Measurements from ENCODE around the gene ZHX3. TPM values are rescaled to one million over a fixed set of nuclear protein-coding genes. Genes with fewer than 3 reads are reported as not detected.

The ZHX3 gene
- total and polyA plus RNA-seq, 2 of the 13 experiments (the other 11 are each of a cell fraction or from before 2014, with no cell fraction given), result 8.4 to 11.7 TPM

DNA sequence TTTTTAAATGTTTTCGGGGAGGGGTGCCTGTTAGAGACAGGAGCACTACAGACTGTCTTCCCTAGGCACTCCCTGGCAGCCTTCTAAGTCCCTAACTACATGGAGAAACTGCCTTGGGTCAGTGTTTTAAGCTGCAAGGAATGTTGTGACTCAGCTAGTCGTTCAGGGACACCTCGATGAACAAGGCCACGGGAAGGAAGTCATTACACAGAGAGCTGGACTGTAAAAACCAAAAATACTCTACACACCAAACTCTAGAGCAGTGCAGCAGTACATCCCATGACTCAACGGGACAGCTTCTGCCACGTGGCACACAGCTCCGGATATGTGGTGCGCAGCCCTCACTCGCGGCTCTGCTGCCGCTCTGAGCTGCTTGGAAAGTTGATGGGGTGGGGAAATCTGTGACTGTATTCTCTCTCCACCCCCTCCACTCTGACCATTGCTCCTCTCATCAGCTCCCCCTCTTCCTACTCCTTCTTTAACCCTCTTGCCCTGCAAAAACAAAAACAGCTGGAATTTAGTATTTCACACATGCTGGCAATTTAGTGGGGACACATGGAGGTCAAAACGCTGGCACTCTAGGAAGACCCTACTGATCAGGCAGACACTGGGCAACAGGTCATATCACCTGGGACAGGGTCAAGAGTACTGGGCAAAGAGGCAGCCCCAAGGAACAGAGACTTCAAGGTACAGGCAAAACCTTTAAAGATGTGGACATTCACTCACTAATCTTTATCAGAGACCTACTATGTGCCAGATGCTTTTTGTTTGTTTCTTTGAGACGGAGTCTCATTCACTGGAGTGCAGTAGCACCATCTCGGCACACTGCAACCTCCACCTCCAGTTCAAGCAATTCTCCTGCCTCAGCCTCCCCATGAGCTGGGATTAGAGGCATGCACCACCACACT is 12.2 kb upstream of the ZHX3 start (continued):
- TF ChIP-seq ADNP (CRISPR knock-in tag; IDR thresholded peaks at IDR 0.05) (0 out of 2 replicates have a peak, but pooled peaks have one; percentile 20), STAG1 (CRISPR knock-in tag; IDR thresholded peaks at IDR 0.05) (no peak; the same call in 1 of the 2 replicates), ZSCAN21 (CRISPR knock-in tag; IDR thresholded peaks at IDR 0.05; ENCODE audit: borderline replicate concordance) (0 out of 2 replicates have a peak, but pooled peaks have one; percentile 51), HES4 (CRISPR knock-in tag; IDR thresholded peaks at IDR 0.05; ENCODE audit: borderline replicate concordance) (no peak), RNF2 (conservative IDR thresholded peaks at IDR 0.05; ENCODE audit: low read depth) (peak; percentile 76), CEBPB (IDR thresholded peaks at IDR 0.05; ENCODE audit: borderline replicate concordance, low read depth, low read length) (no peak), KDM5A (IDR thresholded peaks at IDR 0.05; ENCODE audit: borderline replicate concordance, low read length) (no peak), ZNF496 (CRISPR knock-in tag; IDR thresholded peaks at IDR 0.05; ENCODE audit: insufficient replicate concordance) (no peak), TRIM24 (CRISPR knock-in tag; IDR thresholded peaks at IDR 0.05) (no peak), XBP1 (CRISPR knock-in tag; IDR thresholded peaks at IDR 0.05) (peak; percentile 74; the same call in 1 of the 2 replicates), ZKSCAN1 (IDR thresholded peaks at IDR 0.05; ENCODE audit: low read length) (peak; percentile 91), ZNF772 (CRISPR knock-in tag; IDR thresholded peaks at IDR 0.05) (peak; percentile 54; the same call in 1 of the 2 replicates), ZNF75D (CRISPR knock-in tag; IDR thresholded peaks at IDR 0.05; ENCODE audit: borderline replicate concordance) (no peak), NR2F2 (IDR thresholded peaks at IDR 0.05; ENCODE audit: borderline replicate concordance, low read depth) (no peak), ZNF652 (CRISPR knock-in tag; IDR thresholded peaks at IDR 0.05; ENCODE audit: borderline replicate concordance, low read depth) (no peak), FOXK1 (CRISPR knock-in tag; IDR thresholded peaks at IDR 0.05; ENCODE audit: borderline replicate concordance, low read depth) (no peak), ZFAT (CRISPR knock-in tag; conservative IDR thresholded peaks at IDR 0.05) (no peak), HMG20B (CRISPR knock-in tag; conservative IDR thresholded peaks at IDR 0.05) (no peak), DNMT1 (CRISPR knock-in tag; IDR thresholded peaks at IDR 0.05) (no peak), ZNF20 (CRISPR knock-in tag; IDR thresholded peaks at IDR 0.05) (no peak)
- TF ChIP-seq, protein P1, sequence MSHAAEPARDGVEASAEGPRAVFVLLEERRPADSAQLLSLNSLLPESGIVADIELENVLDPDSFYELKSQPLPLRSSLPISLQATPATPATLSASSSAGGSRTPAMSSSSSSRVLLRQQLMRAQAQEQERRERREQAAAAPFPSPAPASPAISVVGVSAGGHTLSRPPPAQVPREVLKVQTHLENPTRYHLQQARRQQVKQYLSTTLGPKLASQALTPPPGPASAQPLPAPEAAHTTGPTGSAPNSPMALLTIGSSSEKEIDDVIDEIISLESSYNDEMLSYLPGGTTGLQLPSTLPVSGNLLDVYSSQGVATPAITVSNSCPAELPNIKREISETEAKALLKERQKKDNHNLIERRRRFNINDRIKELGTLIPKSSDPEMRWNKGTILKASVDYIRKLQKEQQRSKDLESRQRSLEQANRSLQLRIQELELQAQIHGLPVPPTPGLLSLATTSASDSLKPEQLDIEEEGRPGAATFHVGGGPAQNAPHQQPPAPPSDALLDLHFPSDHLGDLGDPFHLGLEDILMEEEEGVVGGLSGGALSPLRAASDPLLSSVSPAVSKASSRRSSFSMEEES (CRISPR knock-in tag; IDR thresholded peaks at IDR 0.05), result peak; percentile 88
- TF ChIP-seq, protein P2, sequence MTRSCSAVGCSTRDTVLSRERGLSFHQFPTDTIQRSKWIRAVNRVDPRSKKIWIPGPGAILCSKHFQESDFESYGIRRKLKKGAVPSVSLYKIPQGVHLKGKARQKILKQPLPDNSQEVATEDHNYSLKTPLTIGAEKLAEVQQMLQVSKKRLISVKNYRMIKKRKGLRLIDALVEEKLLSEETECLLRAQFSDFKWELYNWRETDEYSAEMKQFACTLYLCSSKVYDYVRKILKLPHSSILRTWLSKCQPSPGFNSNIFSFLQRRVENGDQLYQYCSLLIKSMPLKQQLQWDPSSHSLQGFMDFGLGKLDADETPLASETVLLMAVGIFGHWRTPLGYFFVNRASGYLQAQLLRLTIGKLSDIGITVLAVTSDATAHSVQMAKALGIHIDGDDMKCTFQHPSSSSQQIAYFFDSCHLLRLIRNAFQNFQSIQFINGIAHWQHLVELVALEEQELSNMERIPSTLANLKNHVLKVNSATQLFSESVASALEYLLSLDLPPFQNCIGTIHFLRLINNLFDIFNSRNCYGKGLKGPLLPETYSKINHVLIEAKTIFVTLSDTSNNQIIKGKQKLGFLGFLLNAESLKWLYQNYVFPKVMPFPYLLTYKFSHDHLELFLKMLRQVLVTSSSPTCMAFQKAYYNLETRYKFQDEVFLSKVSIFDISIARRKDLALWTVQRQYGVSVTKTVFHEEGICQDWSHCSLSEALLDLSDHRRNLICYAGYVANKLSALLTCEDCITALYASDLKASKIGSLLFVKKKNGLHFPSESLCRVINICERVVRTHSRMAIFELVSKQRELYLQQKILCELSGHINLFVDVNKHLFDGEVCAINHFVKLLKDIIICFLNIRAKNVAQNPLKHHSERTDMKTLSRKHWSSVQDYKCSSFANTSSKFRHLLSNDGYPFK (CRISPR knock-in tag; IDR thresholded peaks at IDR 0.05; ENCODE audit: borderline replicate concordance), result peak; percentile 78; the same call in 1 of the 2 replicates
- TF ChIP-seq, protein P3, sequence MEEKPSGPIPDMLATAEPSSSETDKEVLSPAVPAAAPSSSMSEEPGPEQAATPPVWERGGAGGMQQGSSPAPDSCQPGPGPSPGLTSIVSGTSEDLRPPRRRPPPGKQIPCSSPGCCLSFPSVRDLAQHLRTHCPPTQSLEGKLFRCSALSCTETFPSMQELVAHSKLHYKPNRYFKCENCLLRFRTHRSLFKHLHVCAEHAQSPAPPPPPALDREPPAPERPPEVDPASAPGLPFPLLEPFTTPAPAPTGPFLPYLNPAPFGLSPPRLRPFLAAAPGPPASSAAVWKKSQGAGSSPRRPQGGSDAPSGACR (CRISPR knock-in tag; IDR thresholded peaks at IDR 0.05), result no peak
- TF ChIP-seq, protein P4, sequence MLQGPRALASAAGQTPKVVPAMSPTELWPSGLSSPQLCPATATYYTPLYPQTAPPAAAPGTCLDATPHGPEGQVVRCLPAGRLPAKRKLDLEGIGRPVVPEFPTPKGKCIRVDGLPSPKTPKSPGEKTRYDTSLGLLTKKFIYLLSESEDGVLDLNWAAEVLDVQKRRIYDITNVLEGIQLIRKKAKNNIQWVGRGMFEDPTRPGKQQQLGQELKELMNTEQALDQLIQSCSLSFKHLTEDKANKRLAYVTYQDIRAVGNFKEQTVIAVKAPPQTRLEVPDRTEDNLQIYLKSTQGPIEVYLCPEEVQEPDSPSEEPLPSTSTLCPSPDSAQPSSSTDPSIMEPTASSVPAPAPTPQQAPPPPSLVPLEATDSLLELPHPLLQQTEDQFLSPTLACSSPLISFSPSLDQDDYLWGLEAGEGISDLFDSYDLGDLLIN (CRISPR knock-in tag; IDR thresholded peaks at IDR 0.05; ENCODE audit: borderline replicate concordance), result no peak
